HG02798 (cell line): ENCODE measurements around the gene CFAP52.
A peak's percentile ranks its signal among the peaks of the same experiment; 100 is the strongest.
"Not testable (repeated sequence)": the region's sequence is repeated elsewhere in the genome, so short reads cannot be mapped to it uniquely, and the experiment has no call there.

ENCODE experiments used
- ATAC-seq: cut with Tn5 transposase; IDR thresholded peaks from one replicate; pipeline ENCODE4 v1.9.1; 2021; ENCODE audit warnings: mild to moderate bottlenecking; ENCODE audit not compliant: unreplicated experiment, poor library complexity

The CFAP52 gene

DNA sequence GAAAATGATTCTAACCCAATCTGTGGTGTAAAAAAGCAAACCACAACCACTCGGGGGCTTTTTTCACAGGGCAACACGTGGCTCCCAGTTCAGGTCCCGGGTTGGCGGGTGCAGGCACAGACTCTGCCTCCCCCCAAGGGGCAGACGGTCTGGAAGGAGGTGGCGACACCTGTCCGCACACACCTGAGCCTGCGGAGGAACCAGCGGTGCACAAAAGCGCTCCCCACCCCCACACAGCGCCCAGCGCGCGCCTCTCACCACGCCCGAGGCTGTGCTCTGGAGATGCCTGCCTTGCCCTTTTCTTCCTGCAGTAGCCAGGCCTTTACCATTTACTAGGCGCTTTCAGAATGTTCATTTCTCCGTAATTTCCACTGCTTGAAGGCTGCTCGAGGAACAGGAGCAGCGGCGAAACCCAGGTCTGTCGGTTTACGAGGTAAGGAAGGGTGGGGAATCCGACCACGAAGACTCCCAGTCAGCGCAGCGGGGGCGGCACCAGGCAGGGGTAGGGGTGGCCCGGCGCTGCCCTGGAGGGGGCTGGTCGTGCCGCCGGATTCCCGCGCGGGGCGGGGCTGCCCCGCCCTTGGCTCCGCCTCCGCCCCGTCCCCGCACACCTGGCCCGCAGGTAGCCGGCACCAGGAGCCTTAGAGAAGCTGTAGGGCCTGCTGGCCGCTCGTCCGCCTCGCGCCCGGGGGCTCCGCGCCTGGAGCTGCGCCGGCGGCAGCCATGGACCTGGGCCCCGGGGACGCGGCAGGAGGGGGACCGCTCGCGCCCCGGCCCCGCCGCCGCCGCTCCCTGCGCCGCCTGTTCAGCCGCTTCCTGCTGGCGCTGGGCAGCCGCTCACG lies 68.7 kb downstream of the CFAP52 start, which contains the start of gene USP43:
Gene USP43, plus strand, starts transcription at position 608 of the 842 bp plus-strand sequence. Its CDS starts 116 bp downstream, at position 724.
- ATAC-seq, result no peak

DNA sequence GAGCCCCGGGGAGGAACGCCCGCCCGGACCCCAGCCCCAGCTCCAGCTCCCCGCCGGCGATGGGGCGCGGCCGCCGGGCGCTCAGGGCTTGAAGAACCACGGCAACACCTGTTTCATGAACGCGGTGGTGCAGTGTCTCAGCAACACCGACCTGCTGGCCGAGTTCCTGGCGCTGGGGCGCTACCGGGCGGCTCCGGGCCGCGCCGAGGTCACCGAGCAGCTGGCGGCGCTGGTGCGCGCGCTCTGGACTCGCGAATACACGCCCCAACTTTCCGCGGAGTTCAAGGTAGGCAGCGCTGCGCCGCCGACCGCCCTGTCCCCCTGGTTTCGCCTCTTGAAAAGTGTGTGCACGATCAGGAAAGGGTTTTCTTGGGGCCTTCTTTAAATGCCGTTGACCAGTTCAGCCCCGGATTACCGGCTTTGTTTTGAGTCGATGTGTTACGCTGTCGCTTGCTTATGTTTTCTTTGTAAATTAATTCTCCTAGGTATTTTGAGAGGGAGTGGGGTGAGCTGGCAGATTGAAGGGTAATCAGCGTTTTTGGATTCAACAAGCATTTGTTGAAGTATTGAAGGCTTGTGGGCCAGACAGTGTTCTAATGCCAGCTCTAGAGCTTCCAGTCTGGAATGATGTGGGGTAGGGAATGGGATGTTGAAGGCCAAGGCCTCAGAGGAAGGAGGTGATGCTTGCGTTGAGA lies 69.6 kb downstream of the CFAP52 start:
- ATAC-seq, result no peak

DNA sequence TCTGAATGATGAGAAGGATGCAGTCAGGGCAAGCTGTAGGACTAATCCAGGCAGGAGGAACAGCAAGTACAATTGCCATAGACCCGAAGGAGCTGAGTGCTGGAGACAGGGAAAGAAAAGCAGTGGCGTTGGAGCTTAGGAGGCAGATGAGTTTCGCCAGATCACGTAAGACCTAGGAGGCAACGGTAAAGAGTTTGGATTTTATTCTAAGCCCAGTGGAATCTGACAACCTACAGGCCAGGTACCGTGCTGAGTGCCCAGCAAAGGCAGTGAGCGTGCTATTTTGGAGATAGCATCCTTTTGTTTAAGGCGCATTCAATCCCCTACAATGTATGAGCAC lies 70.1 kb downstream of the CFAP52 start:
- no peak for ATAC-seq

DNA sequence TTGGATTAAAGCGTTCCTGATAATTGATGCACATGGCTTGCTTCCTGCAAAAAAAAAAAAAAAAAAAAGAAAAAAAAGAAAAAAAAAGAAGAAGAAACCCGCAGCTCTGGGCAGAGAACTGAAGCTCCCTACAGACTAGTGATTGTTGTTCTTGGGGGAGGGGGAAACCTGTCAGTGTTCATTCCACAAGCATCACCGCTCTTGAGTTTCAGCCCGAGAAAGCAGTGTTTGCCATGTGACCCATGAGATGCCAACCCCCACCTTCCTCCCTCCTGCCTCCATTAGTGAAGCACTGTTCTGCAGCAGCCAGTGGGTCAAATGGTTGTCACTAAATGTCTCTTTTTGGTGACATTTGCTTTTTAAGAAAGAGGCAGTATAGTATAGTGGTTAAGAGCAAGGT lies 70.6 kb downstream of the CFAP52 start:
- no peak for ATAC-seq

DNA sequence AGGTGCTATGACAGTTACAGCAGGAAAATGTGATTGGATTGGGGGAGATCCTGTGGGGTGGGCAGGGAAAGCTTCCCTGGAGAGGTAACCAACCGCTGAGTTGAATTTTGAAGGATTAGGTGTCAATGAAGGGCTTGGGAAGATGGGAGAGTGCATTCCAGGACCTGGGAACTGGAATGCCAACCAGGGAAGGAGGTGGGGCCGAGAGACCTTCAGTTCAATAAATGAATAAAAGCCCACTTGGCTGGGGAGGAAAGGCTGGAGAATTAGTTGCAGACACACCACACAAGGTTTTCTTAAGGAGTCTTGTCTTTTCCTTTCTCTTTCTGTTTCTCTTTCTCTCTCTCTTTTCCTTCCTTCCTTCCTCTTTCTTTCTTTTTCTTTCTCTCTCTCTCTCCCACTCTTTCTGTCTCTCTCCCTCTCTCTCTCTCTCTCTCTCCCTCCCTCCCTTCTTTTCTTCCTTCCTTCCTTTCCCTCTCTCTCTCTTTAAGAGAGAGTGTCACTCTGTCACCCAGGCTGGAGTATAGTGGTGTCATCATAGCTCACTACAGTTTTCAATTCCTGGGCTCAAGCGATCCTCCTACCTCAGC lies 72.2 kb downstream of the CFAP52 start:
- no peak for ATAC-seq

DNA sequence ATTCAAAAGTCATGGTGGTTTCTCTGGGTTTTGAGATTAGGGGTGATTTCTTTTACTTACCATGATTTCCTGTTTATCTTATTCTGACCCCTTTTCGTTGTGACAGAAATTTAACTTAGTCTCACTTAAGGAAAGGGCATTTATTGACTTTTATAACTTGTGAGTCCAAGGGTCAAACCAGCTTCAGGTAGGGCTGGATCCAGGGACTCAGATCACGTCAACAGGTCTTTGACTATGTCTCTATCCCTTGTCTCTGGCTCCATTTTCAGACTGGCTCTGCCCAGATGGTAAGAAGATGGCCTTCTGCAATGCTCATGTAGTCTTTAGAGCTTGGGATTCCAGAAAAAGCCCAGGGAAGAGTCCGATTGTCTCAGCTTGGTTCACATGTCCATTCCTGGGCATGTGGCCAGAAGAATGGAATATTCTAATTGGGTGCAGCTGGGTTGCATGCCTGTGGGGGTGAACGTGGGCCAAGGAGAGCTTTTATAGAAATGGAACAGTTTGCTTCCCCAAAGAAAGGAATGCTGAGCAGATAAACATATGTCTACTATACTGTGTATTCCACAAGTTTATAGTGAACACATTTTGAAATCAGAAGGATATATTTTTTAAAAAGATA lies 82.3 kb downstream of the CFAP52 start:
- ATAC-seq, result no peak

DNA sequence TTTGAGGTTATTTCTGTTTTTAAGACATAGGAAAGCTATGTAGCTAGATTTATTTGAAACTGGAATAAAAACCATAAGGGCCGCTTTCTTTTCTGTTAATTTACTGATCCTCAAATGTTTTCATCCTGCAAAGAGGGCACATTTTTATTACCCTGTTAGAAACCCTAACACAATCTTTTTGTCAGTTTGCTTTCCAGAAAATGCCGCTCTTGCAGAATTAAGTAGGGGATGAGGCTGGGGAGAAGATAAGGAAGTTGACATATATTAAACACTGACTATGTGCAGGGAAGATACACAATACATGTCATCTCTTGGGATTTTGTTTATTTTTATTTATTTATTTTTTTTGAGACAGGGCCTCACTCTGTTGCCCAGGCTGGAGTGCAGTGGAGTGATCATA lies 84.6 kb downstream of the CFAP52 start:
- ATAC-seq, result no peak

DNA sequence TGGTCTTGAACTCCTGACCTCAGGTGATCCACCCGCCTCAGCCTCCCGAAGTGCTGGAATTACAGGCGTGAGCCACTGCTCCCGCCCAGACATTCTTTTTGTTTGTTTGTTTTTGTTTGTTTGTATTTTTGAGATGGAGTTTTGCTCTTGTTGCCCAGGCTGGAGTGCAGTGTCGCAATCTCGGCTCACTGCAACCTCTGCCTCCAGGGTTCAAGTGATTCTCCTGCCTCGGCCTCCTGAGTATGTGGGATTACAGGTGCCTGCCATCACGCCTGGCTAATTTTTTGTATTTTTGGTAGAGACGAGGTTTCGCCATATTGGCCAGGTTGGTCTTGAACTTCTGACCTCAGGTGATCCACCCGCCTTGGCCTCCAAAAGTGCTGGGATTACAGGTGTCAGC lies 87.1 kb downstream of the CFAP52 start:
- ATAC-seq, result not testable (repeated sequence)

DNA sequence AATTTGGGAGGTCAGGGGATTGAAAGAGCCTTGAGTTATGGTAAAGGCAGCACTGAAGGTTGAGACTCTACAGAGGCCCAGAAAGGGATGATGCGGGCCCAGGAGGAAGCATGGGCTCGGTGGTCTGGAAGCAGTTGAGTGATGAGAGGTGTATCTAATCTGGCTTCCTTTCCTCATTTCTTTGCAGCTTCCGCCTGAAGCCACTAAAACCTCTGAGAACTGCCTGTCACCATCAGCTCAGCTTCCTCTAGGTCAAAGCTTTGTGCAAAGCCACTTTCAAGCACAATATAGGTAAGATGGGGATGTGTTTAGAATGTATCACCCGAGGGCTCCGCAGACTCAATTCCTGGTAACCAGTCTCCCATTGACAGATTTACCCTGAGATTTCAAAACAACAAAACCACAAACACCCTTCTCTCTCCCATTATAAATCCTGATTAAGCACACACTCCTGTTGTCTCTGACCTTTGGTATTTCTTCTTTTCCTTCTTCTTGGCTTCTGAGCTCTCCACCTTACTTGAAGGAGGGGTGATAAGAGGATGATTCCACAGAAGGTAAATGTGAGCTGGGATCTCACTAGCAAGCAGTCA lies 90.1 kb downstream of the CFAP52 start:
- ATAC-seq, result no peak

DNA sequence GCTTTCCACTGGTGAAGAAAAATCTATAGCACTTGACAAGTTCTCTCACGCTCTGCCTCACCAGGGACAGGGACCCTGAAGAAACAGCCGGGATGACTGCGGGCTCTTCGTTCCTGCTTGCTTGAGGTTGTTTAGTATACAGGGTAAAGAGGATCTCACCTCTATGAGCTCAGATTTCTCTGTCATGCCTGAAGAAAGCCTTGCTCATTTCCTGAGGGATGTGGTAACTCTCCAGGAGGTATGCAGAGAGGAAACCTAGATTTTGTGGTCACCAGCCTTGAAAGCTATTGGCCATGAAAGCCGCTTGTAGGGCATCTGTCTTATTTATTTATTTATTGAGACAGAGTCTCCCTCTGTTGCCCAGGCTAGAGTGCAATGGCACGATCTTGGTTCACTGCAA lies 92.1 kb downstream of the CFAP52 start:
- no peak for ATAC-seq

DNA sequence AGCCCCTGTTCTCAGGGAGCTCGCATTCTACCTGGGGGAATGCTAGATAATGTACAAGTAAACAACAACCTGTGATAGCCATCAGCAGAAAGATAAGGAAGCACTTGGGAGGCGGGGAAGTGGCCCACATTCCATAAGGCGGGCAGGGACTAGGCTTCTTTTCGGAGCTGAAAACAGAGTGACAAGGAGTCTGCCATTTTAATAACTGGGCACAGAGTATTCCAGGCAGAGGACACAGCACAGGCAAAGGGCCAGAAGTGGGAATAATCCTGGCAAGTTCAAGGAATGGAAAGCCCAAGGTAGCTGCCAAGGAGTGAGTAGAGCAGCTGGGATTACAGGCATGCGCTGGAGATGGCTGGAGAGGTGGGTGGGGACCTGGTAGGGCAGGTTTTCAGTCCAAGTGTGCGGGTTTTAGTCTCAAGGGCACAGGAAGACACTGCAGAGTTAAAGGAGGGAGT lies 93.1 kb downstream of the CFAP52 start:
- no peak for ATAC-seq

DNA sequence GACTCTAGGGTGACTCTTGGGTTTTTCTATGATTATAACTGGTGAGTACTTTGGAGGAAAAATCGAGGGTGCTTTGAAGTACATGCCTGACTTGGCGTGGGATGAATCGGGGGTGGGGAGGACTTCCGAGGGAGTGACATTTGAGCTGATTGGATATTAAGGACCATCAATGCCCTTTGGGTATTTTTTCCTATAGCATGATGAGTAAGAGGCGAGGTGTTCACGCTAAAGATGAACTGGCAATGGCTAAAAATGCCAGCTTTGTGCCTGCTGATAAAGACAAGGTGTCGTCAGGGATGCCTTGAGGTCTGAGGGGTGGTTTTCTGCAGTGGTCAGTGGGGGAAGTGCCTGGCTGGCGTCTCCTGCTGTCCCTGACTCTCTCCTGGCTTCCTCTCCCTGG lies 94.2 kb downstream of the CFAP52 start:
- no peak for ATAC-seq

DNA sequence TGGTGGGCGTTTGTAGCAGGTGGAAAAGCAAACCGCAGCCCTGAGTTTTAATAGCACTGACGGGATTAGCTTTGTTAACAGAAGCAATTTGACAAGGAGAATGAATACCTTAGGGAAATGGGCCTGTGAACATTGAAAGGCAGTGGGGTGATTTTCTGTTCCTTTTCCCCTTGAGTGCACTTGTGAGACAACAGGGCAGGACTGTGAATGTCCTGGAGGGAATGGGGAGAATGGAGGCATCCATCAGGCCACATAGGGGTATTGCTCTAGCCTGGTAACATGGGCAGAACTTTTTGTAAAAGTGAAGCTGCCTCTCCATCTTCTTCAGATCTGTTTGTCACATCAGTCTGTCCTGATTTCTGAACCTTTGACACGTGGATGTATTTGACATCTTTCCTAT lies 95.1 kb downstream of the CFAP52 start:
- ATAC-seq, result no peak

DNA sequence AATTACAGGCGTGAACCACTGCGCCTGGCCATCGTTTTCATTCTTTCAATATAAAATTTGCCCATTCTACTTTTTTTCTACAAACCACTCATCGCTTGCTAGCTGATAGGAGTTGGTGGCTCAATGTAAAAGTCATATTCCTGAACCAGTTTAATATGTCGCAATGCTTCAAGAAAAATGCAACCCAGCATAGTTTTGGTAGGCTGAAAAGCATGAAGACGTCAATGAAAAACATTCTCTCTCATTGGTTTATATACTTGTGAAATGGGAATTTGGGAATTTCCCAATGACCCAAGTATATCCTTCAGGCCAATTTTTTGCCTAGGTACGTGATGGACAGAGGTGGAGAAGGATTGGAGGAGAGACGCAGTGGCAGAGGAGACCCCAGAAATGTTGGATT lies 95.8 kb downstream of the CFAP52 start:
- ATAC-seq, result no peak

DNA sequence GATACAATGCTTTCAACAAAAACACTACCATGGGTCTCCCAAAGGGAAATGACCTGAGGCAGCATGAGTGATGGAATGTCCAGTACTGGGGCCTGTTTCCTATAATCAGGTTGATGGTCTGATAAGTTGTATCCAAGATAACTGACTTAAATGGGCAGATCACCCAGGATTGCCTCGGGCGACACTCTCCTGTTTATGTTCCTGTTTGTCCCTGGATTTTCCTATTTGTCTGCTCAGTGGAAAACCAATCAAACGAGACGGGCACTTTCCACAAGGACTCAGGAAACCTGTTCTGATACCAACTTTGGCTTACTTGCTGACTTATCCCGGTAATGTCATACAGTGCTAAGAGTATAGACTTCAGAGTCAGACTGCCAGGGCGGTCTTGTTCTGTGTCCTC lies 96.2 kb downstream of the CFAP52 start:
- no peak for ATAC-seq

DNA sequence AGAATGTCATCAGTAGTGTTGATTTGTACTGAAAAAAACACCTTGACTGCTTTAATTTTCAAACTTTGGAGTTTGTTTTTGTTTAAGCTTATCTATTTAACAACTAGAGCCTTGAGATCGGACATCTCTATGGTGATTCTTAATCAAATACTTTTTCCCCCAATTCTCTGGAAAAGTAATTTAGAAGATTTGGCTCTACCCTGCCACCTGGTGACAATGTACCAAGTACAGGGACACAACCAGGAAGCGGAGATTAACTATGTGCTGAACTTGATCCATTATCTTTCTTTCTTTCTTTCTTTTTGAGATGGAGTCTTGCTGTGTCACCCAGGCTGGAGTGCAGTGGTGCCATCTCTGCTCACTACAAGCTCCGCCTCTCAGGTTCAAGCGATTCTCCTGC lies 99.6 kb downstream of the CFAP52 start:
- no peak for ATAC-seq

DNA sequence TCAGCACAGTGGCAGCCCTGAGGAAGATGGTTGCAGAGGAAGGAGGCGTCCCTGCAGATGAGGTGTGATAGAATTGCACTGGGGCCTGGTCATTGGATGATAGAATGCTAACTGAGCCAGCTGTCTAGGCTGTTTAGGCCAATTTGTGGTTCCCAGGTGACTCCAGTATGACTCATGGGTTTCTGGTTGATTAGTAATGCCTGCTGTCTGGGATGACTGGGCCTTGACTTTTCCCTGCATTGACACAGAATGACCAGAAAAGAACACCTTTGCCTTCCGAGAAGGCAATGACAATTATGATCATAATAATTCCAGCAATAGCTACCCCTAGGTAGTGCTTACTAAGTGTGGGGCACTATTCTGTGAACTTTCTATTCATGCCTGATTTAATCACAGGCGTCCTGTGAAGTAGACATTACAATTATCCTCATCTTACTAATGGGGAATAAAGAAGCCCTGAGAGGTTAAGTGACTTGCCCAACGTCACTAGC lies 100.4 kb downstream of the CFAP52 start:
- ATAC-seq, result peak; percentile 55

DNA sequence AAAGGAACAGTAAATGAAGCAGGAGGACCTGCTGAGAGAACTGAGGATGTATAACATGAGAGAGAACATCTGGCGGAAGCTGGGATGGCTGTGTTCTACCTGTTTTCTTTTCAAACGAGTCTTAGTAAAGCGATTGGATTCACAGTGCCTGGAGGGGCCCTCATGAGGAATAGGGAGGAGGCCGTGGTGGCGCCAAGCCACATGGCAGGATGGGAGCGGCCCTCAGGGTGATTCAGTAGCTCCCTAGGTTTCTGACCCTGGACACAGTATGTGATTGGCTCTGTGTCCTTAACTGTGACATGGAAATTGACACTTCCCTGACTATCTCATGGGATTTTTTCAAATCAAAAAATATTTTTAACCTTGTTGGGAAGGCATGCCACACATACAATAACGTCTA lies 101.0 kb downstream of the CFAP52 start:
- ATAC-seq, result no peak

DNA sequence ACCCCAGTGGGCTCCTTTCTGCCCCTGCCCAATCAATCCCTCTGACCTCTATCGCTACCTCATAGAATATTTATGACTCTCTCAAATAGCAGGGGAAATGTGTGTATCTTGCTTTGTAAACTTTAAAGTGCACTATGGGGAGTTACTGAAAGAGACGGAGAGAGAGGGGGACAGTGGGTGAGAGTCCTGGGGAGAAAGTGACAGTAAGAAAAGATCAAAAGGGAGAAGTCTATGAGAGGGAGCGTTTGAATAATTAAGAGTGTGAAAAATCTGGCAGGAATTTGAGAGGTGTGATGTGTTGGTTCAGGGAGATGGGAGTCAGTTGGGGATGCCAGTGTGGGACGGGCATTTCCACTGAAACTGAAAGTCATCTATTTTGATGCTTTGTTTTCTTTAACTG lies 101.5 kb downstream of the CFAP52 start:
- no peak for ATAC-seq

DNA sequence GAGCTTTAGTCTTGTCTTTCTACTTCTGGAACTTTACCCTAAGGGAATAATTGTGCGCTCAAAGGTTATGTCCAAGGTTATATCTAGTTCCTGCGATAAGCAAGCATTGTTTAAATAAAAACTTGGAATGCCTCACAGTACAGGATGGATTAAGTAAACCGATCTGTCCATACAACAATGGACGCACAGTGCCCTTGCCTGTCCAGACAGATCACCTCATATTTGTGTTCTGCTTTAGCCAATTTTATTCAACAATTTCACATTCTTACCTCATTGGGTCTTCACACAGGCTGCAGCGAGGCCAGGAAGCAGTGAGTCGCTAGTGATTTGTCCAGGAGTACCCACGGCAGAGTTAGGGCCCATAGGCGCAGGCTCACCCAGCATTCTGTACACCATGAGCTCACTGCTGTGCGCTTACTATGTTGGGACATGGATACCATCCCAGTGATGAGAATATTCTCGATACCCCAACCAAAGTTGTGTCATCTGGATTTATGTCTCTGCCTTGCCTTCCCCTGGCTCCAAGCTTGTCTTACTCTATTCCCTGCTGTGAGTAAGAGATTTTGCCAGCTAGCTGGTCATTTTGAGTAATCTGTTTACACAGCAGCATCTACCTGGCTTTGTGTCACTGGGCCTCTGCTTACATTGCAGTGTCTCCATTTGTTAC lies 108.6 kb downstream of the CFAP52 start:
- no peak for ATAC-seq
